CD4-positive, alpha-beta T cell treated with Interferon gamma for 1 hour (primary cell): ENCODE data around the gene MT1F.
"Not testable (repeated sequence)": the region's sequence is repeated elsewhere in the genome, so short reads cannot be mapped to it uniquely, and the experiment has no call there.

Experiments
- DNase-seq: peaks from one replicate; pipeline ENCODE4 v3.0.0-alpha.2; 2020

MT1F gene

DNA sequence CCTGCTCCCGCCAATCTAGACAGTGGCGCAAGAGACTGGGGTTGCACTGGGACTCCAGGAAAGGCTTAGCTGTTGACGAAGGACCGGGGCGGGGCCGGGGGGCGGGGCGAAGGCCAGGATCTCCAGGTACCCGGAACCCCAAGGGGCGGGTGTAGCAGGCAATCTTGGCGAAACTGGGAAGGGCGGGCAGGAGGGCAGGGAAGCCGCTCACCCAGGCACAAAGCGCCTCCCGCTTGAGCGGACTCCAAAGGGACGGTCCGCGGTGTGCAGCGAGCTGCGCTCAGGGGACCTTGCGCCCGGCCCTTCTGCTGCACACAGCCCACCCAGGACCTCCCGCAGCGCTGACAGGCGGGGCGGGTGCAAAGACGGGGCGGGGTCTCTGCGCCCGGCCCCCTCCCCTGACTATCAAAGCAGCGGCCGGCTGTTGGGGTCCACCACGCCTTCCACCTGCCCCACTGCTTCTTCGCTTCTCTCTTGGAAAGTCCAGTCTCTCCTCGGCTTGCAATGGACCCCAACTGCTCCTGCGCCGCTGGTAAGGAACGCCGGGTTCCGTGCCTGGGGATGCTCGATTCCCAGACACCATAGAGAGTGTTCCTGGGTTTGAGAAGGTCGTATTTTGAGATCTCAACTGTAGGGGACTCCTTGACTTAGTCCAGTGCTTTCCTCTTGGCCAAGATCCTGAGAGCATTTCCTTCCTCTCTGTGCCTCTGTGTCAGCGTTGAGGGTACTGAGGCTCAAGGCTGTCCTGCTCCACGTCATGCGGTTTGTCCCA is at the start of gene MT1F:
Gene MT1F (plus strand): TSS at position 405 of the 772 bp plus-strand sequence. CDS start 100 bp downstream, at position 505.
- peak; percentile 46 for DNase-seq

GRCh38 chr16:56608043-56608875 is 49.5 kb upstream of the MT1F start, which contains the start of gene MT2A:
MT2A (plus strand) TSS chr16:56608584; CDS start chr16:56608656, 72 bp downstream.
- DNase-seq, result peak; percentile 84

GRCh38 chr16:56608876-56609462 is 48.8 kb upstream of the MT1F start:
- DNase-seq, result no peak

- peak; percentile 70 for DNase-seq
Measured at GRCh38 chr16:56609463-56609921, 48.3 kb upstream of the MT1F start.

DNA sequence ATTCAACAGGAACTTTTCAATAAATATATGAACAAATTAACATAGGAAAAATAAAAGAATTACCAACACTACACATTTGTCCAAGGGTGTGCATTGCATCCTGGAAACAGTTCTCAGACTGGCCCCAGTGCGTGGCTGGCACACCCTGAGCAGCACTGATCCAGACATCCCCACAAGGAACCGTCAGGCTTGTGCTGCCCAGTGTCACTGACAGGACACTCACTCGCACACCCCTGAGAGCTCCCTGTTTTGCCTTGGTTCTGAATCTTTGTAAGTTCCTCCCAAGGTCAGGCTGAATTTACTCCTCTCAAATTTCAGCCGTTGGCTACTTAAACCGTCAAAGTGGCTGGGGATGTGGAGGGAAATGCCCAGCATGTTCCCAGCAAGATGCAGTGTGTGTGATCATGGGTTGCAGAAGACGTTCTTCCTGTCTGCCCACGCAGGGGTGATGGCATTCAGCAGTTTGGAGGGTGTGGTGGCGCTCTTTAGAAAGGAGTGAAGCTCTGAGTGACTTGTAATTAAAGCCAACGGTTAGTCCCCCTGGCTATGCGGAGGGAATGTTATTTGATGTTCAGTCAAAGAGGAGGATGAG is 47.6 kb upstream of the MT1F start:
- DNase-seq, result peak; percentile 68

DNA sequence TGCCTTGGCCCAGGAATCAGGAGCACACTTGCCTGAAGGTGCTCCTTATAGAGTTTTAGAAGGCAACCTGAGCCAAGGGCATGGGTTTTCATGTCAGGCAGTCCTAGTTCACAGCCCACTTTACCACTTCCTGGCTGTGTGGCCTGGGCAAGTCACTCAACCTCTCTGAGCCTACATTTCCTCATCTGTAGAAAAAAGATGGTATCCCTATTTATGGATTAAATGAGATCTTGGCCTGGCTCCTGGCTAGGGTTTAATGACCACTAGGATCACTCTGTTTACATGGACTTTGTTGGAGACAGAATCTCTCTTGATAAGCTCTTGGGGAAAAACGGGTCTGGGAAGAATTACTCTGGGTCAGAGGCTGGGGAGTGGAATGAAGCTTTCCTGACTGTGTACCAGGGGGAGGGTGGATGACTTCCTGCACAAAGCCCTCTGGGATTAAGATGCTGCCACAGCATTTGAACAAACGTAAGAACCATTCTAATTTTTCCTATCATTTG is 47.1 kb upstream of the MT1F start:
- DNase-seq, result no peak

GRCh38 chr16:56611281-56611833 is 46.4 kb upstream of the MT1F start:
- no peak for DNase-seq

DNA sequence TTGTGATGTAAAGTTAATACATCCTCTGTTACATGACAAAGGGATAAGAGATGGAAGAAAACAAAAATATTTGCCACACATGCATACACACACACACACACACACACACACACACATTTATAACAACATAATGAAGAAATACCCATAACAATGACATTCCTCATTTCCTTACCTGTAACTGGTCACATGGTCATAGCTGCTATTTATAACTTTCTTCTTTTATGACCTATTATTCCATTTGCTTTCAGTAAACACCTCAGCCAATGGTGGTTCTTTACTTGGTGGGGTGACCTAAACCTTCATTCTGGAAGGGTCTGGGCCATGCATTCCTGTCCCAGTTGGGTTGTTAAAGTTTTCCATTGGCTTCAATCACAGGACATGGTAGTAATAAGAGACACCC is 44.1 kb upstream of the MT1F start:
- DNase-seq, result no peak

DNA sequence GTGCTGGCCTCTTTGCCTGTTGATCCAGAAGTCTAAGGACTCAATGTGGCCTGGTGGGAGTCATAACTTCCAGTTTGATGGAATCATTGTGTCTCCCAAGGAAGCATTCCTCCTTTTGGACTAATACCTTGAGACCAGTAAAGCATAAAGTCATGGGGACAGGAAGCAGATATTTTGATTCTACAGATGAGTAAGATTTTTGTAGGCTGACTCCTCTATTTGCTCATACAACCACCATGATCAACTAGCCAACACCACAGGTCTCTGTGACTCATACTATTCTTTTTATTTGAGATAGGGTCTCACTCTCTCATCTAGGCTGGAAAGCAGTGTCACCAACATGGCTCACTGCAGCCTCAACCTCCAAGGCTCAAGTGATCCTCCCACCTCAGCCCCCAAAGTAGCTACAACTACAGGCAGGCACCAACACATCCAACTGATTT is 43.2 kb upstream of the MT1F start:
- DNase-seq, result no peak

GRCh38 chr16:56615353-56615752 is 42.4 kb upstream of the MT1F start:
- no peak for DNase-seq

GRCh38 chr16:56616608-56617211 is 41.0 kb upstream of the MT1F start:
- no peak for DNase-seq

- no peak for DNase-seq
Measured at GRCh38 chr16:56617212-56618085, 40.3 kb upstream of the MT1F start.

DNA sequence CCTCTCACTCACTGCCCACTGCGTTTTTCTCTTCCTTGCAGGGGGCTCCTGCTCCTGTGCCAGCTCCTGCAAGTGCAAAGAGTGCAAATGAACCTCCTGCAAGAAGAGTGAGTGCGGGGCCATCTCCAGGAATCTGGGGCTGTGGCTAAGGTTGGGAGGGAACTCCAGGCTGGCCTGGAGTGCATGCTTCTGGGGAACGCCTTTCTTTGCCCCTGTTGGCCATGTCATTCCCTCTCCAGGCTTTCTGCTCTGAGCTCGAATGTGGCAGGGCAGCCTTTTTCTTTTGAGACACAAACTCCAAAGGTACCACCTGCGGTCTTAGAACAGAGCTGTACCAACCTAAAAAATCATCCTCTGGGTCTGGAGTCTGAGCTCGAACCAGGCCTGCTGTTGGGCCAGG is 39.6 kb upstream of the MT1F start:
- DNase-seq, result no peak

DNA sequence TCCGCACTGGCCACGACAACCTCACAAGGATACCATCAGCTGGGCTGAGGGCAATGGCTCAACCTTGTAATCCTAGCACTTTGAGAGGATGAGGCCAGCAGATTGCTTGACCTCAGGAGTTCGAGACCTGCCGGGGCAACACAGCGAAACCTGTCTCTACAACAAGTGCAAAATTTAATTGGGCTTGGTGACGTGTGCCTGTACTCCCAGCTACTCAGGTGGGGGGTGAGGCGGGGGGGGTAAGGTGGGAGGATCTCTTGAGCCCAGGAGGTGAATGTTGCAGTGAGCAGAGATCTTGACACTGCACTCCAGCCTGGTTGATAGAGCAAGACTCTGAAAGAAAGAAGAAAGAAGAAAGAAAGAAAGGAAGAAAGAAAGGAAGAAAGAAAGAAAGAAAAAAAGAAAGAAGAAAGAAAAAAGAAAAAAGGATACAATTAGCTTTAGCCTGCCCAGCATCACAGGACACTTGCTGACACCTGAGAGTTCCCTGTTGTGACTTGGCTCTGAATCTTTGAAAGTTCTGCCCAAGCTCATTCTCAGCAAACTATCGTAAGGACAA is 37.3 kb upstream of the MT1F start:
- DNase-seq, result no peak

DNA sequence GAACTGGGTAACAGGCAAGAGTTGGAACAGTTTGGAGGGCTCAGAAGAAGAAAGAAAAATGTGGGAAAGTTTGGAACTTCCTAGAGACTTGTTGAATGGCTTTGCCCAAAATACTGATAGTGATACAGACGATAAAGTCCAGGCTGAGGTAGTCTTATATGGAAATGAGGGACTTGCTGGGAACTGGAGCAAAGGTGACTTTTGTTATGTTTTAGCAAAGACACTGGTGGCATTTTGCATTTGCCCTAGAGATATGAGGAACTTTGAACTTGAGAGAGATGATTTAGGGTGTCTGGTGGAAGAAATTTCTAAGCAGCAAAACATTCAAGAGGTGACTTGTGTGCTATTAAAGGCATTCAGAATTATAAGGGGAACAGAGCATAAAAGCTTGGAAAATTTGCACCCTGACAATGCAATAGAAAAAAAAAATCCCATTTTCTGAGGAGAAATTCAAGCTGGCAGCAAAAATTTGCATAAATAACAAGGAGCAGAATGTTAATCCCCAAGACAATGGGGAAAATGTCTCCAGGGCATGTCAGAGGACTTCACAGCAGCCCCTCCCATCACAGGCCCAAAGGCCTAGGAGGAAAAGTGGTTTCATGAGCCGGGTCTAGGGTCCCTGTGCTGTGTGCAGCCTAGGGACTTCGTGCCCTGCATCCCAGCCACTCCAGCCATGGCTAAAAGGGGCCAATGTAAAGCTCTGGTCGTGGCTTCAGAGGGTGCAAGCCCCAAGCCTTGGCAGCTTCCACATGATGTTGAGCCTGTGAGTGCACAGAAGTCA is 35.9 kb upstream of the MT1F start:
- DNase-seq, result not testable (repeated sequence)

DNA sequence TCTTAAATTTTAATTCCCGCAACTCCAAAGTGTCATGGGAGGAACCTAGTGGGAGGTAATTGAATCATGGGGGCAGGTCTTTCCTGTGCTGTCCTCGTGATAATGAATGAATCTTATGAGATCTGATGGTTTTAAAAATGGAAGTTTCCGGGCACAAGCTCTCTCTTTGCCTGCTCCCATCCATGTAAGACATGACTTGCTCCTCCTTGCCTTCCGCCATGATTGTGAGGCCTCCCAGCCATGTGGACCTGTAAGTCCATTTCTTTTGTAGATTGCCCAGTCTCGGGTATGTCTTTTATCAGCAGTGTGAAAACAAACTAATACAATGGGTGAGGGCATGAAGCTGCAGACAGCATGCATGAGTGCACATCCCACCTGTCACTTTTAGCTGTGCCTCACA is 34.6 kb upstream of the MT1F start:
- not testable (repeated sequence) for DNase-seq

DNA sequence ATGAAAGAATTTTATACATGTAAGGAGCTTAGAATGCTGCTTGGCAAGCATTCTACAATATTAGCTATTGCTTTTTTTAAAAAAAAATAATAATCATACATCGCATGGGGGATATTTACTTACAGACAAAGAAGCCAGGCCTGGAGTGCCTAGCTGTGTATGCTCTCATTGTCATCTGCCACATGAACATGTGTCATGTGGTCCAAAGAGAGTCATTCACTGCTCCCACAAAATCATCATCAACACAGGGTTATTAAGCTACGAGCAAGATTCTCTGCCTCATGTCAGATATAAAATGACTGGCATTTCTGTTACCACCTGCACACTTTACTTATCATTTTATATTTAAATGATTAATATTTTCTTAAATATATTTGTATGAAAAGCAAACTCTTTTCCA is 34.1 kb upstream of the MT1F start:
- no peak for DNase-seq

- peak; percentile 15 for DNase-seq
Measured at GRCh38 chr16:56625140-56625942, 32.4 kb upstream of the MT1F start, which contains the start of gene MT1E. MT1E (plus strand) TSS chr16:56625781; CDS start chr16:56625852, 71 bp downstream.
